DMS114 treated with DMSO at 0.1 percent for 48 hours (cell line): ENCODE results near the gene PRICKLE1.

ENCODE experiments used
- DNase-seq: peaks from one replicate; lab custom pipeline; 2025; ENCODE audit not compliant: unreplicated experiment; lab: John Stamatoyannopoulos, UW

The PRICKLE1 gene

GRCh38 chr12:42462486-42462885 lies 127.1 kb downstream of the PRICKLE1 start:
- DNase-seq: no peak

- no peak for DNase-seq
Measured at GRCh38 chr12:42459336-42459847, 130.2 kb downstream of the PRICKLE1 start.

- no peak for DNase-seq
Measured at GRCh38 chr12:42458575-42458974, 131.0 kb downstream of the PRICKLE1 start.

- DNase-seq: no peak
Measured at GRCh38 chr12:42450248-42450647, 139.3 kb downstream of the PRICKLE1 start.

- DNase-seq: no peak
Measured at GRCh38 chr12:42448841-42449240, 140.7 kb downstream of the PRICKLE1 start.

GRCh38 chr12:42447371-42447786 lies 142.2 kb downstream of the PRICKLE1 start:
- DNase-seq: no peak

- no peak for DNase-seq
Measured at GRCh38 chr12:42446761-42447160, 142.8 kb downstream of the PRICKLE1 start.

- no peak for DNase-seq
Measured at GRCh38 chr12:42445891-42446290, 143.7 kb downstream of the PRICKLE1 start.

- DNase-seq: no peak
Measured at GRCh38 chr12:42444192-42444943, 145.2 kb downstream of the PRICKLE1 start.

- DNase-seq: no peak
Measured at GRCh38 chr12:42442888-42443287, 146.7 kb downstream of the PRICKLE1 start.

- no peak for DNase-seq
Measured at GRCh38 chr12:42442311-42442759, 147.2 kb downstream of the PRICKLE1 start.

GRCh38 chr12:42440608-42441007 lies 148.9 kb downstream of the PRICKLE1 start:
- no peak for DNase-seq

GRCh38 chr12:42432517-42433140 lies 156.9 kb downstream of the PRICKLE1 start:
- DNase-seq: no peak

GRCh38 chr12:42428850-42429249 lies 160.7 kb downstream of the PRICKLE1 start:
- DNase-seq: no peak

GRCh38 chr12:42426746-42427145 lies 162.8 kb downstream of the PRICKLE1 start:
- no peak for DNase-seq

- DNase-seq: no peak
Measured at GRCh38 chr12:42422785-42423184, 166.8 kb downstream of the PRICKLE1 start.

- DNase-seq: no peak
Measured at GRCh38 chr12:42421844-42422779, 167.4 kb downstream of the PRICKLE1 start.

GRCh38 chr12:42420395-42420794 lies 169.2 kb downstream of the PRICKLE1 start:
- DNase-seq: no peak

GRCh38 chr12:42410340-42410739 lies 179.2 kb downstream of the PRICKLE1 start:
- no peak for DNase-seq

- no peak for DNase-seq
Measured at GRCh38 chr12:42409471-42409870, 180.1 kb downstream of the PRICKLE1 start.

GRCh38 chr12:42407306-42407705 lies 182.2 kb downstream of the PRICKLE1 start:
- DNase-seq: no peak
